GM18505 (cell line): ENCODE results near the gene PRPF39.
A peak's percentile ranks its signal among the peaks of the same experiment; 100 is the strongest.

Experiments
- ATAC-seq: cut with Tn5 transposase; IDR thresholded peaks from one replicate; pipeline ENCODE4 v1.9.1; 2021; ENCODE audit not compliant: unreplicated experiment
- POLR2A ChIP-seq: IDR thresholded peaks from 4 replicates; pipeline ENCODE4 v1.6.1; 2011; ENCODE audit warnings: borderline replicate concordance; ENCODE audit not compliant: insufficient read depth, insufficient read length; ENCODE audit errors: extremely low read depth

PRPF39 gene

GRCh38 chr14:45083976-45084722, at the start of gene PRPF39:
PRPF39 (plus strand) TSS chr14:45084116; CDS start chr14:45095240, 11,124 bp downstream.
- peak; percentile 96 for ATAC-seq
- TF ChIP-seq POLR2A, result peak; percentile 97

GRCh38 chr14:45034730-45035129, 49.2 kb upstream of the PRPF39 start:
- ATAC-seq, result no peak
- no peak for TF ChIP-seq POLR2A

- no peak for TF ChIP-seq POLR2A
- ATAC-seq, result no peak
These were observed 45.7 kb upstream of the PRPF39 start for GRCh38 chr14:45038256-45038655.

GRCh38 chr14:45038865-45039264, 45.1 kb upstream of the PRPF39 start:
- no peak for ATAC-seq
- TF ChIP-seq POLR2A, result no peak

GRCh38 chr14:45039390-45039789, 44.5 kb upstream of the PRPF39 start:
- ATAC-seq, result no peak
- no peak for TF ChIP-seq POLR2A

- no peak for ATAC-seq
- no peak for TF ChIP-seq POLR2A
These were observed 42.3 kb upstream of the PRPF39 start for GRCh38 chr14:45041641-45042040.

GRCh38 chr14:45044638-45045037, 39.3 kb upstream of the PRPF39 start:
- TF ChIP-seq POLR2A, result no peak
- ATAC-seq, result no peak

- ATAC-seq, result no peak
- TF ChIP-seq POLR2A, result no peak
These were observed 35.5 kb upstream of the PRPF39 start for GRCh38 chr14:45048385-45048784.

- TF ChIP-seq POLR2A, result no peak
- ATAC-seq, result no peak
These were observed 32.7 kb upstream of the PRPF39 start for GRCh38 chr14:45051180-45051579.

- TF ChIP-seq POLR2A, result no peak
These were observed 32.0 kb upstream of the PRPF39 start for GRCh38 chr14:45051896-45052295.

GRCh38 chr14:45057349-45057748, 26.6 kb upstream of the PRPF39 start:
- ATAC-seq, result no peak
- no peak for TF ChIP-seq POLR2A

More at GRCh38 chr14:45051896-45052295, 32.0 kb upstream of the PRPF39 start:
- ATAC-seq, result no peak

- no peak for ATAC-seq
- TF ChIP-seq POLR2A, result no peak
These were observed 26.0 kb upstream of the PRPF39 start for GRCh38 chr14:45057881-45058364.

- ATAC-seq, result no peak
- TF ChIP-seq POLR2A, result no peak
These were observed 23.4 kb upstream of the PRPF39 start for GRCh38 chr14:45060551-45060950.

- TF ChIP-seq POLR2A, result no peak
- no peak for ATAC-seq
These were observed 18.4 kb upstream of the PRPF39 start for GRCh38 chr14:45065540-45065939.
